Activated CD8-positive, alpha-beta T cell treated with anti-CD3 and anti-CD28 coated beads for 36 hours (primary cell): ENCODE measurements around the gene MUC6. TPM values are rescaled to one million over a fixed set of nuclear protein-coding genes. Genes with fewer than 3 reads are reported as not detected.

ENCODE experiments used
- ATAC-seq: fragments of 200-7000 bp; cut with Tn5 transposase; one replicate; pipeline ENCODE4 v1.10.0; 2021; ENCODE audit warnings: mild to moderate bottlenecking, moderate library complexity
- CTCF ChIA-PET: fragments of 350-600 bp; sonication (Branson Sonifier 250); formaldehyde crosslinking; loops from one replicate; lab custom pipeline; 2021; ENCODE audit warnings: antibody characterized with exemption; lab: Charles Lee
- POLR2A ChIA-PET: fragments of 350-600 bp; sonication (Branson Sonifier 250); formaldehyde crosslinking; loops from one replicate; lab custom pipeline; 2021; ENCODE audit warnings: antibody characterized with exemption; lab: Charles Lee
- DNase-seq: peaks from one replicate; pipeline ENCODE4 v3.0.0-alpha.2; 2020
- H3K27ac Mint-ChIP-seq: one replicate; pipeline ENCODE4 v1.8.0; 2021; ENCODE audit warnings: mild to moderate bottlenecking, mixed read lengths
- H3K27me3 Mint-ChIP-seq: one replicate; pipeline ENCODE4 v1.8.0; 2021; ENCODE audit warnings: mixed read lengths
- H3K36me3 Mint-ChIP-seq: one replicate; pipeline ENCODE4 v1.8.0; 2021; ENCODE audit warnings: low read depth, mixed read lengths
- H3K4me1 Mint-ChIP-seq: one replicate; pipeline ENCODE4 v1.8.0; 2021; ENCODE audit warnings: low read depth, mixed read lengths
- H3K4me3 Mint-ChIP-seq: one replicate; pipeline ENCODE4 v1.8.0; 2021; ENCODE audit warnings: mild to moderate bottlenecking, moderate library complexity, mixed read lengths
- H3K9me3 Mint-ChIP-seq: one replicate; pipeline ENCODE4 v1.8.0; 2021; ENCODE audit warnings: mixed read lengths
- CTCF ChIP-seq: fragments of 200-600 bp; IDR thresholded peaks from one replicate; pipeline ENCODE4 v1.8.0; 2022; ENCODE audit warnings: antibody characterized with exemption, mild to moderate bottlenecking
- intact Hi-C: fragments of 100-400 bp; cut with micrococcal nuclease; formaldehyde crosslinking; loops from one replicate; pipeline ENCODE4 v1.10.0; 2022
- total RNA-seq, 2 experiments: library from RNA; stranded (reverse); gene quantifications; one replicate each; pipeline ENCODE4 v1.2.3, GENCODE V29; 2021

Gene MUC6
- total RNA-seq, 2 experiments from 2014 or later = not detected

DNA sequence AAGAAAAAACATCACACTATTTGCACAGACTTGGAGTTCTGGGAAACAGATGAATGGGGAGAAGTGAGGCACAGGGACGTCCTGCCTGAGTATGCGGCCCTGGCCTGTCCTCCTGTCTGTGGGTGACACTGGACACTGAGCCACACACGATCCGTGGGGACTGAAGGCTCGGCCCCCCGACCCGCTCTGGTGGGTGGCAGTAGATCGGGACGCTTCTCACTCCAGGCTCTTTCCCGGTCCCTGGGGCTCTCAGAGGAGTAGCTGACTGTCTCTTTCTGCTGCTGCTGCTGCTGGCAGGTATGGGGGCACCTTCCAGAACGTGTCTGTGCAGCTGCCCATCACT lies 27.7 kb downstream of the MUC6 start:
- Mint-ChIP-seq H3K27ac (no peak overlapping the region), H3K4me3 (no peak overlapping the region), H3K27me3 (no peaks in the 10 kb centered on the region), H3K4me1 (no peaks in the 10 kb centered on the region), H3K9me3 (no peaks in the 10 kb centered on the region), H3K36me3 (peaks cover 16% of the 10 kb centered on the region)
- intact Hi-C loops = no loop called here
- DNase-seq (no peak), ATAC-seq (no peak)
- TF ChIP-seq CTCF = no peak
- ChIA-PET CTCF (no interaction called here), POLR2A (no interaction called here)

- Mint-ChIP-seq H3K4me3 (no peak overlapping the region), H3K36me3 (peaks cover 18% of the 10 kb centered on the region), H3K9me3 (no peaks in the 10 kb centered on the region), H3K27me3 (no peaks in the 10 kb centered on the region), H3K4me1 (no peaks in the 10 kb centered on the region), H3K27ac (no peak overlapping the region)
- POLR2A ChIA-PET = no interaction called here
- CTCF ChIA-PET = no interaction called here
- DNase-seq (no peak), ATAC-seq (no peak)
- TF ChIP-seq CTCF = no peak
- intact Hi-C loops = no loop called here
These were observed 28.3 kb downstream of the MUC6 start for GRCh38 chr11:1008001-1008802.

GRCh38 chr11:1007279-1007678 lies 29.2 kb downstream of the MUC6 start:
- no peak for ATAC-seq
- DNase-seq = no peak
- no peak overlapping the region for H3K4me3 Mint-ChIP-seq
- intact Hi-C loops = no loop called here
- no peak overlapping the region for H3K27ac Mint-ChIP-seq
- POLR2A ChIA-PET = interaction anchor here (0.8 kb wide), 1 partner anchor 10 kb away, joined by 3 read pairs; no protein-coding TSS in a partner anchor
- TF ChIP-seq CTCF = no peak
- H3K4me1 Mint-ChIP-seq = no peaks in the 10 kb centered on the region
- no peaks in the 10 kb centered on the region for H3K27me3 Mint-ChIP-seq
- H3K36me3 Mint-ChIP-seq = peaks cover 20% of the 10 kb centered on the region
- CTCF ChIA-PET = no interaction called here
- no peaks in the 10 kb centered on the region for H3K9me3 Mint-ChIP-seq

- H3K4me1 Mint-ChIP-seq = peaks cover 1% of the 10 kb centered on the region
These were observed 29.8 kb downstream of the MUC6 start for GRCh38 chr11:1006762-1007161.

More at GRCh38 chr11:1006762-1007161, 29.8 kb downstream of the MUC6 start:
- Mint-ChIP-seq H3K27ac (no peak overlapping the region), H3K4me3 (no peak overlapping the region), H3K36me3 (peaks cover 23% of the 10 kb centered on the region), H3K27me3 (no peaks in the 10 kb centered on the region), H3K9me3 (no peaks in the 10 kb centered on the region)
- intact Hi-C loops = no loop called here
- ATAC-seq (no peak), DNase-seq (no peak)
- ChIA-PET CTCF (no interaction called here), POLR2A (interaction anchor here (0.8 kb wide), 1 partner anchor 11 kb away, joined by 3 read pairs; no protein-coding TSS in a partner anchor)
- no peak for TF ChIP-seq CTCF
